Adrenal gland (tissue), 5 donors: ENCODE results near the gene SLC29A3.

ENCODE experiments used
- CTCF ChIP-seq, 6 experiments: fragments of 450-650 bp in 4 of 6; fragments of 200-600 bp in 2 of 6; sonication (generic) in 1 of 6; IDR thresholded peaks; 1 replicate in 5 of 6; 2 replicates in 1 of 6; pipeline versions ENCODE4 v1.5.1 to v1.8.0; 2016 to 2021; ENCODE audit warnings: antibody characterized with exemption in 6 of 6, mild to moderate bottlenecking in 2 of 6, moderate library complexity in 1 of 6
- POLR2A ChIP-seq, 2 donors: fragments of 450-650 bp; IDR thresholded peaks; one replicate each; pipeline ENCODE4 v1.6.1; 2017; ENCODE audit warnings: antibody characterized with exemption in 2 of 2, mild to moderate bottlenecking in 2 of 2, moderate library complexity in 1 of 2
- donor health status: DM: no; HTN: no; CAD: no.

GRCh38 chr10:71374481-71375233 lies 55.6 kb downstream of the SLC29A3 start:
- TF ChIP-seq CTCF (IDR thresholded peaks at IDR 0.05), result no peak
- no peak for TF ChIP-seq POLR2A (IDR thresholded peaks at IDR 0.05)
